Cardiac muscle cell (in vitro differentiated cells and primary cell): ENCODE data around the gene DLG2. TPM values are rescaled to one million over a fixed set of nuclear protein-coding genes. Genes with fewer than 3 reads are reported as not detected.
A peak's percentile ranks its signal among the peaks of the same experiment; 100 is the strongest.

ENCODE experiments used
- DNase-seq, 2 donors: peaks; one replicate each; pipeline versions ENCODE4 v3.0.0 to v3.0.0-alpha.2; 2010 to 2017; ENCODE audit warnings: low read depth in 1 of 2, low spot score in 1 of 2
- H3K27ac ChIP-seq: fragments of 200-600 bp; sonication (generic); 2 replicates; pipeline ENCODE4 v1.5.1; 2016
- H3K27me3 ChIP-seq: fragments of 200-600 bp; sonication (generic); 2 replicates; pipeline ENCODE4 v1.6.0; 2016; ENCODE audit warnings: control low read depth
- H3K36me3 ChIP-seq: fragments of 200-600 bp; sonication (generic); 2 replicates; pipeline ENCODE4 v1.5.1; 2016; ENCODE audit warnings: control low read depth
- H3K4me1 ChIP-seq: fragments of 200-600 bp; sonication (generic); 2 replicates; pipeline ENCODE4 v1.8.1; 2017; ENCODE audit warnings: low read depth, mild to moderate bottlenecking, mixed run types
- H3K4me3 ChIP-seq: fragments of 200-600 bp; sonication (generic); 2 replicates; pipeline ENCODE4 v1.5.1; 2016; ENCODE audit warnings: mild to moderate bottlenecking
- H3K9me3 ChIP-seq: fragments of 200-600 bp; sonication (generic); 2 replicates; pipeline ENCODE4 v1.5.1; 2017; ENCODE audit warnings: low read depth, mild to moderate bottlenecking, control low read depth
- CTCF ChIP-seq: IDR thresholded peaks from 2 replicates; pipeline ENCODE4 v1.5.1; 2012; ENCODE audit warnings: low read depth, mild to moderate bottlenecking, low read length
- polyA plus RNA-seq: library from polyadenylated mRNA; unstranded; fragments of >200 nt; fragmentation: Nextera tagmentation; extraction: Ambion mirVana; gene quantifications from 2 replicates; pipeline ENCODE4 v1.2.1, GENCODE V29; 2016
- total RNA-seq: library from RNA; depleted of rRNA; stranded (reverse); fragments of >200 nt; gene quantifications from 2 replicates; pipeline ENCODE4 v1.2.3, GENCODE V29; 2016

Gene DLG2
- total and polyA plus RNA-seq, 2 experiments from 2014 or later, result 3.5 to 15.9 TPM

DNA sequence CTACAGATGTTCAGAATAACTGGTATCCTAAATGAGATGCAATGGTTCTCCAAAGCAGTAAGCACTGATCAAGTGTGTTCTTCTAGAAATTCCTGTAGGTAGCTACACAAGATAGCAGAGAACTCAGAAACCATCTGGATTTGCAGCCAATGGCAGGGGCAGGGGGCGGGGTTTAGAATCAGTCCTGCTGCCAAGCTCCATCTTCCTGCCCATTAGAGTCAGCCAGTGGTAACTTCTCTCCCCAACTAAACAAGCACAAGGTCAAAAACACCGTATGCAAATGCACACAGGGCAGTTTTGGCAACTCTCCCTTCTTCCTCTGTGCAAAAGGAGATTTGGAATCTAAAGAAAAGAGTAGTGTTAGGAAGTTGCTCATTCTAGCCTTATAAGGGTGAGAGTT is 2103.5 kb downstream of the DLG2 start:
- H3K36me3 ChIP-seq, result no peaks in the 10 kb centered on the region
- no peaks in the 10 kb centered on the region for H3K27me3 ChIP-seq
- H3K4me1 ChIP-seq, result peaks cover 7% of the 10 kb centered on the region
- no peak for TF ChIP-seq CTCF
- no peaks in the 10 kb centered on the region for H3K9me3 ChIP-seq
- no peak overlapping the region for H3K27ac ChIP-seq
- no peak overlapping the region for H3K4me3 ChIP-seq
- DNase-seq, result no peak

DNA sequence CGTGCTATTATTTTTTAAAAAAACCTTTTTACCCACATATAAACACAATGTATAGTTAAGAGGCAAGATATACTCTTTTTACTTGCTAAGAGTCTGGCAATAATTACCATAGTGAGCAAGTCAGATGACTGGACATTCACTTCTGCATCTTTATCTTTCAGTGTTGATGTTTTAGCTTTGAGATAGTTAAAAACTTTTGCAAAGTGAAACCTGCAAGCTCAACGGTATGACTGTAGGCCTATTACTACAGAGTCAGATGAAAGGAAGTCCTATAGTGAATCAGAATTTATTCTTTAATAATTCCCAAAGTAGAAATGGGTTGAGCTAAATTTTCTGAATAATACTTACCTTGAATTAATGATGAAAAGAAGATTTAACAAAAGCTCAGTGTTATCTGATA is 2104.2 kb downstream of the DLG2 start:
- Histone ChIP-seq H3K4me3 (no peak overlapping the region), H3K9me3 (no peaks in the 10 kb centered on the region), H3K27ac (no peak overlapping the region), H3K4me1 (peaks cover 7% of the 10 kb centered on the region), H3K27me3 (no peaks in the 10 kb centered on the region), H3K36me3 (no peaks in the 10 kb centered on the region)
- no peak for TF ChIP-seq CTCF
- DNase-seq, result no peak

DNA sequence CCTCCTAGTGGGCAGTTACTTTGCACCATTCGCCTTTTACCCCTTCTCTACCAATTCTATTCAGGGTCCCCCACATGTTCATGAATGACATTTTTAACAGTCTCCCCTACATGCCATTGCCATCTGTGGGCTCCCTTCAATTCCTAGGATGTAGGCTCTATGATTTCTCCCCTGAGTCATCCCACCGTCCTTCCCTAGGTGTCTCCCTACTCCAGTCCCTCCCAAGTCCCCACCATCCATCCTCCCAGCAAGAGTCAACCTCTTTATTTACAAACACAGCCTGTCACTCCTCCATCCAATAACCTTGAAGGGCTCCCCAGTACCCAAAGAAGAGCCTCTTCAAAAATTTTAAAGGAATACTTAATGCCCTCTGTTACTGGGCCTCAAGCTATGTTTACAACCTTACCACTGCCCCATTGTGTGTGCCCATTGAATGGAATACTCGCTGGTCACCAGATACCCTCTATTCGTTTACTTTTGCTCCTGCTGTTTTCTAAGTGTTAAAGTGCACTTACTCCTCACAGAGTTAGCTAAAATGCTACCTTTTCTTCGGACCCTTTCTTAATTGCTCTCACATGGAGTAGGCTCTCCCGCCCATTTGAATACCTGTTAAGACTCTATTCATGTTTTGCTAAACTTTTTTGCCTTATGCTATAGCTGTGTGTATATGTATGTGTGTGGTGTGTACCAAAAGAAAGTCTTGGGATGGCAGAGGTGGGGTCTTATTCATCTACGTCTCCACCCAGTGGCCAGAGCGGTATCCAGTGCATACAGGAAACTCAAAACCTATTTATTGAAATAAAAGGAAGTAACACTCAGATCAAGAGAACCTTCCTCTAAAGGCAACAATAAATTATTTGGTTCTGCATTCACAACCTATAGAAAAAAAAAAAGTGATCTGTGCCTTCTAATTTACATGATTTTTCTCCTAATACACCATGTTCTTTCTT is 2105.2 kb downstream of the DLG2 start:
- no peak for TF ChIP-seq CTCF
- peak; percentile 1 to 18 for DNase-seq
- H3K36me3 ChIP-seq, result no peaks in the 10 kb centered on the region
- H3K27me3 ChIP-seq, result no peaks in the 10 kb centered on the region
- no peak overlapping the region for H3K4me3 ChIP-seq
- H3K9me3 ChIP-seq, result no peaks in the 10 kb centered on the region
- H3K4me1 ChIP-seq, result peaks cover 7% of the 10 kb centered on the region
- no peak overlapping the region for H3K27ac ChIP-seq

GRCh38 chr11:83520849-83521248 is 2106.3 kb downstream of the DLG2 start:
- Histone ChIP-seq H3K9me3 (no peaks in the 10 kb centered on the region), H3K36me3 (no peaks in the 10 kb centered on the region), H3K4me1 (peaks cover 7% of the 10 kb centered on the region), H3K27me3 (no peaks in the 10 kb centered on the region), H3K4me3 (no peak overlapping the region), H3K27ac (no peak overlapping the region)
- no peak for DNase-seq
- TF ChIP-seq CTCF, result no peak

GRCh38 chr11:83511646-83512045 is 2115.5 kb downstream of the DLG2 start:
- Histone ChIP-seq H3K27me3 (no peaks in the 10 kb centered on the region), H3K4me1 (no peaks in the 10 kb centered on the region), H3K4me3 (no peak overlapping the region), H3K27ac (no peak overlapping the region), H3K9me3 (no peaks in the 10 kb centered on the region), H3K36me3 (no peaks in the 10 kb centered on the region)
- DNase-seq, result no peak
- TF ChIP-seq CTCF, result no peak
